RPMI8226 (cell line): ENCODE measurements around the gene ARHGEF1.
A peak's percentile ranks its signal among the peaks of the same experiment; 100 is the strongest.
"Not testable (repeated sequence)": the region's sequence is repeated elsewhere in the genome, so short reads cannot be mapped to it uniquely, and the experiment has no call there.

Experiments used
- DNase-seq: peaks from one replicate; pipeline ENCODE4 v3.0.0-alpha.2; 2015

Gene ARHGEF1

GRCh38 chr19:41934849-41935374 lies 51.9 kb downstream of the ARHGEF1 start:
- DNase-seq: peak; percentile 47

DNA sequence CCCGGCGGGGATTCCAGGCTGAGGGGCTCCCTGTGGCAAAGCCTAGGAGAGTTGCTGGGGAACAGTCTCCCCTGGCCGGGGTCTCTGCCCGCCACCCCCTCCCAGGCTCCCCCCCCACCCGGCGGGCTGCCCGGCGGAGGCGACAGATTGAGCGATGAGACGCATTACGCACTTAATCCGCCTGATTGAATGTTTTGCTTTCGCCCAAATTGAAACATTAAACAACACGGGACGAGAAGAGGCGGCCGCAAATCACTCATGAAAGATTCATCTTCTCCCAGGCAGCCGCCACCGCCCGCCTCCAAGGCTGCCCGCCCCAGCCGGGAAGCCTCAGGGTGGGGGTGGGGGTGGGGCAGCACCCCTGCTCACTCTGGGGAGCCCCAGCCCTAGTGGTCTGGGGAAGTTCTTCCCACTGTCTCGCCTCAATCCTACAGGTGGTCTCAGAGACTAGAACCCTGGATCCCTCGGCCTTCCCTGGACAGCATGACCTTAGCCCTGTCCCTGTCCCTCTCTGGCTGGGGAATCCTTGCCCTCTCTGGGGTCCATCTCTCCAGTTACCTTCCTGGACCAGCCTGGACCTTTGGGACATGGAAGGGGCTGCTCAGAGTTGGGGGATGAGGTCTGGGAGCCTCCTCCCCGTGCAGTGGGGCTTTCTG lies 52.9 kb downstream of the ARHGEF1 start:
- no peak for DNase-seq

- no peak for DNase-seq
Observed at GRCh38 chr19:41936416-41936850, 53.4 kb downstream of the ARHGEF1 start.

GRCh38 chr19:41936961-41937360 lies 54.0 kb downstream of the ARHGEF1 start:
- no peak for DNase-seq

- DNase-seq: no peak
Observed at GRCh38 chr19:41937525-41938468, 54.8 kb downstream of the ARHGEF1 start.

DNA sequence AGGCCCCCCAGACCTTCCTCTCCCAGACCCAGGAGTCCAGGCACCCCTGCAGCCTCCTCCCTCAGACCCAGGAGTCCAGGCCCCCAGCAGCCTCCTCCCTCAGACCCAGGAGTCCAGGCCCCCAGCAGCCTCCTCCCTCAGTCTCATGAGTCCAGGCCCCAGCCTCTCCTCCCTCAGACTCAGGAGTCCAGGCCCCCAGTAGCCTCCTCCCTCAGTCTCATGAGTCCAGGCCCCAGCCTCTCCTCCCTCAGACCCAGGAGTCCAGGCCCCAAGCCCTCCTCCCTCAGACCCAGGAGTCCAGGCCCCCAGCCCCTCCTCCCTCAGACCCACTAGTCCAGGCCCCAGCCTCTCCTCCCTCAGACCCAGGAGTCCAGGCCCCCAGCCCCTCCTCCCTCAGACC lies 56.2 kb downstream of the ARHGEF1 start:
- not testable (repeated sequence) for DNase-seq

- DNase-seq: no peak
Observed at GRCh38 chr19:41939861-41940730, 57.1 kb downstream of the ARHGEF1 start.

- DNase-seq: no peak
Observed at GRCh38 chr19:41940731-41941409, 57.9 kb downstream of the ARHGEF1 start.

DNA sequence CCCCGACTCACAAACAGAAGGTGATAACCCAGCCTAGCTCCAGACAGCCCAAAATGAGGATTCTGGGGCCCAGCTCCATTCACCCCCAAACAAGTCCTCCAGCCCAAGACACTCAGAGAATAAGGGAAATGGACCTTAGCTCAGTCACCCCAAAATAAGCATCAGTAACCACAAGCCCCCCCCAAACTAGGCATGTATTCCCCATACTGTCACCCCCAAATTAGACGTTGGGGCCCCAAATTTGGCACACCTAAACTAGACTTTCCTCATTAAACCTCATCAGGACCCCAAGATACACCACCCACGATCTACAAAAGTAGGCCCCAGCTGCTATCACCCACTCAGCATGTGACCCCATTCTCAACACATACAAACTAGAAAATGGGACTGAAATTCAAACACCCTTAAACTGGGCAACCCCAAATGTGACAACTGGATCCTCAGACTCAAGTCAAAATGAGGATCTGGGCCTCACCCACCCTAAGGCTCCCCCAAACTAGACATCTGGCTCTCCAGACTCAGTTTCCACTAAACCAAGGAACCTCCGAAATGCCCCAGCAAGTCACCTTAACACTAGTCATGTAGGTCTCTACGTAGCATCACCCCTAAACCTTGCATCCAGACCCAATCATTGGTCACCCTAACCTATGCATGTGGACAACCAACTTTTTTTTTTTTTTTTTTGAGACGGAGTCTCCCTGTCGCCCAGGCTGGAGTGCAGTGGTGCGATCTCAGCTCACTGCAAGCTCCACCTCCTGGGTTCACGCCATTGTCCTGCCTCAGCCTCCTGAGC lies 58.6 kb downstream of the ARHGEF1 start:
- no peak for DNase-seq

GRCh38 chr19:41944336-41944735 lies 61.4 kb downstream of the ARHGEF1 start:
- no peak for DNase-seq

- peak; percentile 32 for DNase-seq
Observed at GRCh38 chr19:41945135-41945766, 62.3 kb downstream of the ARHGEF1 start.

GRCh38 chr19:41947091-41947490 lies 64.1 kb downstream of the ARHGEF1 start:
- no peak for DNase-seq

DNA sequence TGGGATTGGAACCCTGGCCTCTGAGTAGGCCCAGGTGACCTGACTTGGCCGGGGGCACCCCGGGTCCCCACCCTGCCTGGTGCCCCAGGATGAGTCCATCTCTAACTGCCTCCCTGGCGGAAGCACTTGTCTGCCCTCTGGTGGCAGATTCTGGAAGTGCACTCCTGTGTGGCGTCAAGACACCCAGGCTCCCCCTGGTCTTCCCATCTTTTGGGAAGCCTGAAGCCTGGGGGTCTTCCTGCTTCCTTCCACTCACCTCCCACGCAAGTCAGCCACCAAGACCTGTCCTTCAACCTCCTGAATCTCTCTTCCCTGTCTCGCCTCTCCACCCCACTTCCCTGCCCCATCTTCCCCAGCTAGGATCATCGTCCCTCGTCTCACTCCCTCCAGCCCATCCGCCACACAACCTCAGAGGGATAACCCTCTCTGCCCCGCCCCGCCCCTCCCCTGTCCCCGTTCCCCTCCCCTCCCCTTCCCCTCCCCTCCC lies 68.7 kb downstream of the ARHGEF1 start:
- DNase-seq: peak; percentile 73

DNA sequence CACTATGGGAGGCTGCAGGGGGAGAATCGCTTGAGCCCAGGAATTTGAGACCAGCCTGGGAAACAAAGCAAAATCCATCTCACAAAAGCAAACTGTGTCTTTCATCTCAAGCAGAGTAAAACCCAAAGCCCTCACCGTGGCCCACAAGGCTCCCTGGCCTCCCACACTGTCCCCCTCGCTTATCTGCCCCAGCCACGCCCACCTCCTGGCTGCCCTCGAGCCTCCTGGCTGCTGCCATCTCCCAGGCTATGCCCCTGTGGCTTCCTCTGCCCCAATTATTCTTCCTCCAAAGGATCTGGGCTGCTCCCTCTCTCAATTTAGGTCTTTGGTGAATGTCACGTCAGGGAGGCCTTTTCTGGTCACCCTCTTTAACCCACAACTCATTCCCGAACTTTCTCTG lies 72.5 kb downstream of the ARHGEF1 start:
- DNase-seq: no peak

DNA sequence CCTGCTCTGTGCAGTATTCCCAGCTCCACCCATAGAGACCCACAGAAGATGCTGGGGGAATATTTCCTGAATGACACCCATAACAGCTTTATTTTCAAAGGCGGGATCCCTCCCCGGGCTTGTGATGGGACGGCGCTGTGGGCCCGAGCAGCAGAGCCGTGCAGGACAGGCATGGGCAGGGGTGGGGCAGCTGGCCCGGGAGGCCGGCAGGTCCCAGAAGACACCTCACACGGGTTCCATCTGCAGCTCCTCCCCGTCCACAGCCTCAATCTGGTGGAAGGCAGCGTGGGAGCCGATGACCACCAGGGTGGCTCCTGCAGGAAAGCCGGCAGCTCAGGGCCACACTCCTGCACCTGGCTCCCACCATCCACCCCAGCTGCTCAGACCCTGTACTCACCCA lies 73.6 kb downstream of the ARHGEF1 start:
- no peak for DNase-seq
